Esophagus squamous epithelium (tissue), 5 donors: Measurements from ENCODE around the gene C8G. TPM values are rescaled to one million over a fixed set of nuclear protein-coding genes. Genes with fewer than 3 reads are reported as not detected.
A peak's percentile ranks its signal among the peaks of the same experiment; 100 is the strongest.

Source experiments
- DNase-seq: peaks from one replicate; lab custom pipeline; 2025; lab: John Stamatoyannopoulos, UW
- H3K27ac ChIP-seq, 4 donors: fragments of 200-600 bp; sonication (generic); one replicate each; pipeline ENCODE4 v1.5.1; 2016 to 2019; ENCODE audit warnings: mild to moderate bottlenecking in 1 of 4
- H3K27me3 ChIP-seq, 4 donors: fragments of 200-600 bp; sonication (generic); 1 replicate in 3 of 4; 2 replicates in 1 of 4; pipeline versions ENCODE4 v1.5.1 to v1.6.0; 2017 to 2021; ENCODE audit warnings: antibody characterized with exemption in 1 of 4
- H3K36me3 ChIP-seq, 3 donors: fragments of 200-600 bp; sonication (generic); one replicate each; pipeline ENCODE4 v1.5.1; 2016 to 2019
- H3K4me1 ChIP-seq, 3 donors: fragments of 200-600 bp; sonication (generic); one replicate each; pipeline ENCODE4 v1.5.1; 2017 to 2019
- H3K4me3 ChIP-seq, 4 donors: fragments of 200-600 bp; sonication (generic); 1 replicate in 3 of 4; 2 replicates in 1 of 4; pipeline ENCODE4 v1.5.1; 2016 to 2019; ENCODE audit warnings: mild to moderate bottlenecking in 2 of 4, moderate library complexity in 1 of 4
- H3K9me3 ChIP-seq, 3 donors: fragments of 200-600 bp; sonication (generic); one replicate each; pipeline ENCODE4 v1.5.1; 2016 to 2019
- POLR2A ChIP-seq, 4 donors: fragments of 450-650 bp; IDR thresholded peaks; one replicate each; pipeline ENCODE4 v1.6.1; 2017; ENCODE audit warnings: antibody characterized with exemption in 4 of 4, mild to moderate bottlenecking in 4 of 4, moderate library complexity in 3 of 4
- WGBS, 2 donors: methylation state at CpG; one replicate each; pipeline ENCODE4 v1.1.5; 2018; 5-methylcytosine and 5-hydroxymethylcytosine counted together
- intact Hi-C: fragments of 100-400 bp; cut with DNase I; formaldehyde crosslinking; loops from one replicate; pipeline ENCODE4 v1.15.0; 2022
- total RNA-seq, 4 donors: library from RNA; depleted of rRNA; stranded (reverse); fragments of >200 nt; gene quantifications; one replicate each; pipeline ENCODE4 v1.1.0, GENCODE V29; 2016
- TF ChIP-seq, protein P1 (sequence below), 6 experiments: fragments of 450-650 bp in 4 of 6; fragments of 200-600 bp in 2 of 6; sonication (generic) in 2 of 6; IDR thresholded peaks; one replicate each; pipeline ENCODE4 v1.5.1; 2016 to 2019; ENCODE audit warnings: antibody characterized with exemption in 6 of 6, mild to moderate bottlenecking in 4 of 6, moderate library complexity in 4 of 6
- donor health status: DM: yes; HTN: yes; CAD: no.

Gene C8G
- total RNA-seq, 4 donors from 2014 or later, result 1.6 TPM; not detected in 3

DNA sequence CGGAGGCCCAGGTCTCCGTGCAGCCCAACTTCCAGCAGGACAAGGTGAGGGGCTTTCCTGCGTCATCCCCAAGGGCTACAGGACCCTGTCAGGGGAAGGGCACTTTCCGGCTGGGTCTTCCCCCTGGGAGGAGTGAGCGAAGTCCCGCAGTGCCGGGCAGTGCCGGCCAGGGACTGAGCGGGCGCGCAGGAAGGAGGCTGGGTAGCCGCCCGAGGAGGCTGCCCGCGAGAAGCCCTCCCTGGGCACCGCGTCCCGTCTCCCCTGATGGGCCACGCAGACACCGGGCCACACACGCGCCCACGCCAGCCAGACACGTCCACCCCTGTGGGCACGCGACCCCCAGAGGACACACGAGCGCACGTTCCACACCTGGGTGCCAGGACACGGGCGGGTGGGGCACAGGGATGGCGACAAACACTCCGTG is 32.6 kb downstream of the C8G start:
- H3K4me1 ChIP-seq, result peaks cover 13 to 61% (median 23%) of the 10 kb centered on the region in 3 donors
- peak overlapping the region; percentile 43 to 82 (median 72) for H3K27ac ChIP-seq
- peaks cover 0 to 13% (median 0%) of the 10 kb centered on the region in 4 donors for H3K27me3 ChIP-seq
- no peaks in the 10 kb centered on the region for H3K9me3 ChIP-seq
- no peaks in the 10 kb centered on the region for H3K36me3 ChIP-seq
- TF ChIP-seq POLR2A (IDR thresholded peaks at IDR 0.05), result no peak
- TF ChIP-seq, protein P1, sequence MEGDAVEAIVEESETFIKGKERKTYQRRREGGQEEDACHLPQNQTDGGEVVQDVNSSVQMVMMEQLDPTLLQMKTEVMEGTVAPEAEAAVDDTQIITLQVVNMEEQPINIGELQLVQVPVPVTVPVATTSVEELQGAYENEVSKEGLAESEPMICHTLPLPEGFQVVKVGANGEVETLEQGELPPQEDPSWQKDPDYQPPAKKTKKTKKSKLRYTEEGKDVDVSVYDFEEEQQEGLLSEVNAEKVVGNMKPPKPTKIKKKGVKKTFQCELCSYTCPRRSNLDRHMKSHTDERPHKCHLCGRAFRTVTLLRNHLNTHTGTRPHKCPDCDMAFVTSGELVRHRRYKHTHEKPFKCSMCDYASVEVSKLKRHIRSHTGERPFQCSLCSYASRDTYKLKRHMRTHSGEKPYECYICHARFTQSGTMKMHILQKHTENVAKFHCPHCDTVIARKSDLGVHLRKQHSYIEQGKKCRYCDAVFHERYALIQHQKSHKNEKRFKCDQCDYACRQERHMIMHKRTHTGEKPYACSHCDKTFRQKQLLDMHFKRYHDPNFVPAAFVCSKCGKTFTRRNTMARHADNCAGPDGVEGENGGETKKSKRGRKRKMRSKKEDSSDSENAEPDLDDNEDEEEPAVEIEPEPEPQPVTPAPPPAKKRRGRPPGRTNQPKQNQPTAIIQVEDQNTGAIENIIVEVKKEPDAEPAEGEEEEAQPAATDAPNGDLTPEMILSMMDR (IDR thresholded peaks at IDR 0.05), result no peak
- DNase-seq, result no peak
- intact Hi-C loops, result no loop called here
- WGBS, 2 donors, result no CpG with 5 or more reads among the region's 33 CpGs
- peak overlapping the region; percentile 27 to 71 (median 47) for H3K4me3 ChIP-seq

DNA sequence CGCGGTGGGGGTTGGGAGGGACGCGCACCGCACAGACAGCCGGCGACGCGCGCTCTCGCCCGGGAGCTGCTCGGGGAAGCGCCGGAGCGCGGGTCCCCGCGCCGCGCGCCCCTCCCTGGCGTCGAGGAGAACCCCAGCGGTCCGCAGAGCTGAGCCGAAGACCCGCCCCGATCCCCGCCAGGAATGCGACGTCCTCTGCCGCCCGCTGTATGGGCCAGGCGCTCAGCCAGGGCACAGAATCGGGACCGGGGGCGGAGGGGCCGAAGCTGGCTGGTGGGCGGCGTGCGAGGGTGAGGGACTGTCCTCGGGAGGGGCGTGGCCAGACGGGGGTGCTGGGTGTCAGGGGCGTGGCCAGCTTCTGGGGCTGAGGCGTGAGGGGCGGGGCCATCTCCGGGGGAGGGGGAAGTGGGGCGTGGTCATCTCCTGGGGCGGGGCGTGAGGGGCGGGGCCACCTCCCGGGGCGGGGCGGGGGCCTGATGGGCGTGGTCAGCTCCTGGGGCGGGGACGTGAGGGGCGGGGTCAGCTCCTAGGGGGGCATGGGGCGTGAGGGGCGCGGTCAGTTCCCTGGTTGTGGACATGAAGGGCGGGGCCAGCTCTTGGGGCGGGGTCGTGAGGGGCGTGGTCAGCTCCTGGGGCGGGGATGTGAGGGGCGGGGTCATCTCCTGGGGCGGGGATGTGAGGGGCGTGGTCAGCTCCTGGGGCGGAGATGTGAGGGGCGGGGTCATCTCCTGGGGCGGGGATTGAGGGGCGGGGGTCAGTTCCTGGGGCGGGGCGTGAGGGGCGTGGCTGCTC is 33.2 kb downstream of the C8G start:
- peaks cover 13 to 61% (median 23%) of the 10 kb centered on the region in 3 donors for H3K4me1 ChIP-seq
- no peaks in the 10 kb centered on the region for H3K36me3 ChIP-seq
- intact Hi-C loops, result no loop called here
- peak overlapping the region; percentile 43 to 82 (median 72) for H3K27ac ChIP-seq
- no CpG with 5 or more reads among the region's 78 CpGs for WGBS, 2 donors
- TF ChIP-seq, protein P1 (IDR thresholded peaks at IDR 0.05), result no peak
- TF ChIP-seq POLR2A (IDR thresholded peaks at IDR 0.05), result peak in 1 of 4 donors; percentile 12
- DNase-seq, result no peak
- H3K27me3 ChIP-seq, result peaks cover 0 to 19% (median 0%) of the 10 kb centered on the region in 4 donors
- H3K4me3 ChIP-seq, result peak overlapping the region; percentile 27 to 71 (median 47)
- no peaks in the 10 kb centered on the region for H3K9me3 ChIP-seq

DNA sequence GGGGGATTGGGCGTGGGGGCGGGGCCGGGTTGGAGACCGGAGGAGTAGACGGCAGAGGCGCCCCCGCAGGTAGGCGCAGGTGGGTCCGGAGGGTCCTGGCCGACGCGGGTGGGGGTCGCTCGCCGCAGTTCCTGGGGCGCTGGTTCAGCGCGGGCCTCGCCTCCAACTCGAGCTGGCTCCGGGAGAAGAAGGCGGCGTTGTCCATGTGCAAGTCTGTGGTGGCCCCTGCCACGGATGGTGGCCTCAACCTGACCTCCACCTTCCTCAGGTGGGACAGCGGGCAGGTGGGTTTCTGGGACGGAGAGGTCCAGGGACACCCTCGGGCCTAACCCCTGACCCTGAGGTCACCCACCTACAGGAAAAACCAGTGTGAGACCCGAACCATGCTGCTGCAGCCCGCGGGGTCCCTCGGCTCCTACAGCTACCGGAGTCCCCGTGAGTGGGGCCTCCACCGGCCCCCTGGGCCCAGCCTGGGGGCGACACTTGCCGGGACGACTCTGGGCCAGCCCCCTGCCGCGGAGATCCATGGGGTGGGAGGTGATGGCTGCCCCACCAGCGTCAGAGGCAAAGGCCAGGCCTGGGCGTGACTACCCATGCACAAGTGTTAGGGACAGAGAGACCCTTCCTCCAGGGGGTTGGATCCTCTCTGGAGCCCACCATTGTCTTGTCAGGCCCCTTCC is 34.0 kb downstream of the C8G start:
- H3K4me1 ChIP-seq, result peaks cover 13 to 58% (median 23%) of the 10 kb centered on the region in 3 donors
- no peaks in the 10 kb centered on the region for H3K36me3 ChIP-seq
- TF ChIP-seq, protein P1 (IDR thresholded peaks at IDR 0.05), result no peak
- 72% methylated on average over 10 of the region's 41 CpGs; no CpG with 5 or more reads in 1 of the 2 donors for WGBS, 2 donors
- peak overlapping the region in 2 of 4 donors; percentile 33 to 55 for H3K27ac ChIP-seq
- H3K4me3 ChIP-seq, result peak overlapping the region in 1 of 4 donors; percentile 8
- no peak for DNase-seq
- peaks cover 0 to 26% (median 0%) of the 10 kb centered on the region in 4 donors for H3K27me3 ChIP-seq
- intact Hi-C loops, result no loop called here
- H3K9me3 ChIP-seq, result no peaks in the 10 kb centered on the region

DNA sequence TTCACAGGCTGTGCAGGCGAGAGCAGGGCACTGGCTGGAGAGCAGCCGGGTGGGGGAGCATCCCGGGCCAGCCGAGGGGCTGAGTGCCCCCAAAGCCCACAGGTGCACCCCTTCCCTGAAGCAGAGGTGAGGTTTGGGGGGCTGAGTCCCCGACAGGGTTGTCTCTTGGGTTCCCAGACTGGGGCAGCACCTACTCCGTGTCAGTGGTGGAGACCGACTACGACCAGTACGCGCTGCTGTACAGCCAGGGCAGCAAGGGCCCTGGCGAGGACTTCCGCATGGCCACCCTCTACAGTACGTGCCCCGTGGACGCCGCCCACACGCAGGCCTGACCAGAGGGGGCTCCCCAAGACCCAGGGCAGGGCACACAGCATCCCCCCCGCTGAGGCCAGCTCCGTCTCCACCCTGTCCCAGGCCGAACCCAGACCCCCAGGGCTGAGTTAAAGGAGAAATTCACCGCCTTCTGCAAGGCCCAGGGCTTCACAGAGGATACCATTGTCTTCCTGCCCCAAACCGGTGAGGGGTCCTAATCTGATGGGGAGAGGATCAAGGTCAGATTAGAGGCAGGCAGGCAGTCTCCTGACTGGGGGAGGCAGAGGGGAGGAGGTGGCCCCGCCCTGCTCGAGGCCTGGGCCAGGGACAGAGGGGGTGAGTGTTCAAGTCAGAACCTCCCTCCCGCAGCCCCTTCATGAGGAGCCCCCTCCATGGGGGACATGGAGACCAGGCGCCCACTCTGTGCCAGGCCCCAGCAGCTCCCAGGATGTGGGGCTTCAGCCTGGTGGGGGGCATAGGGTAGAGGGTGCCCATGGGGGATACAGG is 34.9 kb downstream of the C8G start:
- WGBS, 2 donors, result 81 to 94% methylated on average over 10 to 12 of the region's 26 CpGs
- peaks cover 0 to 36% (median 6%) of the 10 kb centered on the region in 4 donors for H3K27me3 ChIP-seq
- H3K36me3 ChIP-seq, result no peaks in the 10 kb centered on the region
- H3K27ac ChIP-seq, result peak overlapping the region in 2 of 4 donors; percentile 9 to 71
- intact Hi-C loops, result no loop called here
- H3K9me3 ChIP-seq, result no peaks in the 10 kb centered on the region
- peaks cover 8 to 55% (median 22%) of the 10 kb centered on the region in 3 donors for H3K4me1 ChIP-seq
- no peak for DNase-seq
- H3K4me3 ChIP-seq, result no peak overlapping the region
- TF ChIP-seq, protein P1 (IDR thresholded peaks at IDR 0.05), result no peak
- no peak for TF ChIP-seq POLR2A (IDR thresholded peaks at IDR 0.05)
